Activated CD4-positive, alpha-beta T cell treated with anti-CD3 and anti-CD28 coated beads for 4 hours (primary cell): ENCODE measurements around the gene CACNA1I.

Experiments used
- DNase-seq, 2 donors: peaks; one replicate each; pipeline ENCODE4 v3.0.0-alpha.2; 2020

Gene CACNA1I

DNA sequence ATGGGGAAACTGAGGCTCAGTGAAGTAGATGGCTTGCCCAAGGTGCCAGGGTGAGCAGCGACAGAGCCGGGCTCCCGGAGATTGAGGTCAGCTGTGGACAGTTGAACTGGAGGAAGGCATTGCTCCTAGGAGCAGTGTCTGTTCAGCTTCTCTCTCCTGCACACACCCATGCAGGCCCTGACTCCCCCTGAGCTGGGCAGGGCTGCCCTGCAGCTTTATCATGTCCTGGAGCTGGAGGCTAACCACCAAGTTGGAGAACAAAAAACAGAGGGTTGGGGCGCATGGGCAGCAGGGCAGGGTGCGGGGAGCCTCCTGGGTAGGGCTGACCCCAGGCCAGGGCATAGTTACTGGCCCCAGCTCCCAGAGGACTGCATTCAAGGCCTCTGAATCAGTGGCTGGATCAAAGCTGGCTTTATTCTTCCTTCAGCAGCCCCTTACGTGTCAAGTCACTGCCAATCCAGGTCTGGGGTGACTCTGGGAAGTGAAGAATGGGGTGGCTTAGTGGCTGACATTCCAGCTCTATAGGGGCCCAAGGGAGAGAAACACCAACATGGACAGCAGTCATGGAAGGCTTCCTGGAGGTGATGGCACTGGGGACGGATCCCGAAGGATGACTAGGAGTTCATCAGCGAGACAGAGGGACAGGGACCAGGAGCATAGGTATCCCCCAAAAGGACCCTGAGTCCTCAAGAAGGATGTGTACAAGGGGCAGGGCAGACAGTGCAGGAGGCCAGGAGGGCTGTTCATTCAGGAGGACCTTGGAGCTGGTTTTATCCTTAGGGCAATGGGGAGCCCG lies 83.8 kb downstream of the CACNA1I start:
- DNase-seq: no peak

DNA sequence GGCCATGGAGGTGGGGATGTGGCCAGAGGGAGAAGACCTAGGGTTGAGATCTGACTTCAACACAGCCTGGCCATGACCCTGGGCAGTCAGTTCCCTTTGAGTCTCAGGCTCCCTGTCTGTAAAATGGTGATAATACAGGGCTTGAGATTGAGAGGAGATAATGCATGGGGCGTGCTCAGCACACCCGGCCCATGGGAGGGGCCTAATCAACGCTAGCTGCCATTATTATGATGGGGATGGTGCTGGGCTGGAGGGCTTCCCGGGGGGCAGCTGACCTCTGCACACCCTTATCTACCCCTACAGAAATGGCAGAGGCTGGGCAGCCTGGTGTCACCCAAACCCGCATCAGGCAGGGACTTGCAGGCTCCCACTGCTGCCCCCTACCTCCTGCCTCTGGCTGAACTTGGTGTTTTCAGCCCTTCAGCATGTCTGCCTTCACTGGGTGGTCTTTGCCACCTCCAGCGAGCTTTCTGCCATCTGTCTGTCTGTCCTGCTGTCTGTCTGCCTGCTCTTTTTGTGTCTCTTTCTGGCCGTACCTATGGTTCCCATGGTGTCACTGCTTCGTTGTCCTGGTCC lies 84.5 kb downstream of the CACNA1I start:
- no peak for DNase-seq

DNA sequence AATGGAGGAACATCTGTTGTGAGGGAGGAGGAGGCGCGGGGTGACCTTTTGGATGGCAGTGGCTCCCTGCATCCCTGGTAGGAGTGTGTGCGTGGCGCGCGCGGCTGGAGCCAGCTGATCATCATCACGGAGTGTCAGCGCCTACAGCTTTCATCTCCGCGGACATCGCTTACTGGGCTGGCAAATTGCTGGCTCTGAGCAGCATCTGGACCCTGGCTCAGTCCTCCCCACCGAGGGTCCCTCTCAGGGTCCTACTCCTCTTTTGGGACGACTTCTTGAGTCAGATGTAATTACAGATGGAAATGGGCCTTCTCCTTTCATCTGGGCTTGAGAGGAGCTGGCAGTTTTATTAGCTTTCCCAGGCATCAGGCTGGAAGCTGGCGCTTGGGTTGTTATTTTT lies 85.3 kb downstream of the CACNA1I start:
- DNase-seq: no peak

DNA sequence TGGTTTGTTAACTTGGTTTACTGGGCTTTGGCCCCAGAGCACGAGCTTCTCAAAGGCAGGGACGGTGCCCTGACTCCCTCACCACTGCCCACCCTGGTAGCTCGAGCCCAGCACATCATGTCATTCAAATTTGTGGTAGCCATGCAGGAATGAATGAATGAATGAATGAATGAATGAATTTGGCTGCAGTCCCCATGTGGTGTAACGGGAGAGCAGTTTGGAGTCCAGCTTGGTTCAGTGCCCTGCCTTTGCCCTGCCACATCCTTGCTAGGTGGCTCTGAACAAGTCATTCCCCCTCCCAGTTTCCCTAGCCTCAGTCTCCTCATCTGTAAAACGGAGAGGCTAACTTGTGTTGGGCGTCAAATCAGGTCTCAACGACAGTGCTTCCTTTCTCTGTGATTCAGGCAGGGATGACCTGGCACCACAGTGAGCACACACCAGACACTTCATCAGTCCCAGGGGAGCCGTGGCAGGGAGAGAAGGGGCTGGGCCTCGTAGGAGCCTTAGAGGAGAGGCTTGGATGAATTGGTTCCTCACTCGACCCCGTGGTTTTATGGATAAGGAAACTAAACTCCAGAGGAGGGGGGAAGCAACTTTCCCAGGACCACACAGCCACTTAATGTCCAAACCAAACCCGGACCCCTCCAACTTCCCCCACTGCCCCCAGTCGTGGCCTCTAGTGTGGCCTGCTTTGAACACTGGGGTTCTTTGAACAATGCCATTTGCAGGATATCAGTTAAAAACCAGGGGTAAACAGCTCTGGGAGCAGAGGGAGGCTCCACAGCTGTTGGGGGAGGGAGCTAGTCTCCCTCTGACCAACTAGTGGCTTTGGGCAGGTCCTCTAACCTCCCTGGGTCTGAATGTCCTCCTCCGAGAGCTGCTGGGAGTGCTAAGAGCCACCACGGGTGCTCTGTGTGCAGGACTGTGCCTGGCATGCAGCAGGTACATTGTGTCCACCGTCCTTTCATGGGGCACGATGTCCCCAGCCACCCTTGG lies 86.2 kb downstream of the CACNA1I start:
- DNase-seq: no peak

DNA sequence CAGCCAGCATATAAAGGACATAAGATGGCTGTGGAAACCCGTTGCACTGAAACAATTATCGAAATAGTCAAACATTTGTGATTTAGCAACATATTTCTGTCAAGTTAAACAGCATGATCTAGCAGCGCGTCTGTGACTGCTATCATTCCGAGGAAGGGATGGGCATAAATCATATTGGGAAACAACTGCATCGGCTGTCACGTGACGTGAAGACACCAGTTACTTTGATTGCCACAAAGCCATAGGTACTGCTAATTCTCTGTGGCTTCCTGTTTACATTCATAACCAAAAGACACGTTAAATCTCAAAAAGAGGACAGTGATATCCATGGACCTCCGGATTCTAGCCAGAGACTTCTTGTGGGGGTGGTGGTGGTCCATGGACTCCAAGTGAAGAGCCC lies 87.8 kb downstream of the CACNA1I start:
- peak; percentile 23 to 34 for DNase-seq

DNA sequence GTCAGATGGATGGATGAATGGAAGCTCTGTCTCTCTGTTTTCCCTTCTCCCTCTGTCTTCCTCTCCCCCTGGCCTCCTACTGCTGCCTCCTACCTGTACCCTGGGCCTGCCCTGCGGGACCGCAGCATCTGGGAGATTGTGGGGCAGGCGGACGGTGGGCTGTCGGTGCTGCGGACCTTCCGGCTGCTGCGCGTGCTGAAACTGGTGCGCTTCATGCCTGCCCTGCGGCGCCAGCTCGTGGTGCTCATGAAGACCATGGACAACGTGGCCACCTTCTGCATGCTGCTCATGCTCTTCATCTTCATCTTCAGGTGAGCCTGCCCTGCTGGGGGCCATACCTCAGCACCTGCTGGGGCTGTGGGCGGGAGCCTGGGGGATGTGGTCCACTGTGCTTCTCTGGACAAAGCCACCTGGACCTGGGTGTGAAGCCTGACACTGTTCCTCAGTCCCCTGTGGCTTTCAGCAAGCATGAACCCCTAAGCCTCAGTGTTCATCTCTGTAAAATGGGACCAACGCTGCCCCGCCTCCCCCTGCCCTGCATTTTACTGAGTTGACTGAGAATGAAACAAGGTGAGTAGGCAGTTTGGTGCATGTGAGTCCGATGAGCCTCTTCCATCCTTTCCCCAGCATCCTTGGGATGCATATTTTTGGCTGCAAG lies 88.4 kb downstream of the CACNA1I start:
- DNase-seq: no peak

DNA sequence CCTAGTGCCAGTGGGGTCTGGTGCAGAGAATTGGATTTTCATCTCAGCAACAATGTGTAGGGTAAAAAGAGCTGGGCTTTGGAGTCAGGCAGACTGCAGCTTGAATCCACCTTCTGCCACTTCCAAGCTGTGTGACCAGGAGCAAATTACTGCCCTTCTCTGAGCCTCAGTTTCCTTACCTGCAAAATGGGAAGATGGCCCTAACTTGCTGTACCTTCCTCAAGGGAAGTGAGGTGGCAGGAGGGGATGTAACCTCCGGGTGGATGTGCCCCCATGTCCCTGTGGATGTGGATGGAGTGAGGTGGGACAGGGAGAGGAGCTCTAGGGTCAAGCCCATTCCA lies 90.9 kb downstream of the CACNA1I start:
- no peak for DNase-seq

DNA sequence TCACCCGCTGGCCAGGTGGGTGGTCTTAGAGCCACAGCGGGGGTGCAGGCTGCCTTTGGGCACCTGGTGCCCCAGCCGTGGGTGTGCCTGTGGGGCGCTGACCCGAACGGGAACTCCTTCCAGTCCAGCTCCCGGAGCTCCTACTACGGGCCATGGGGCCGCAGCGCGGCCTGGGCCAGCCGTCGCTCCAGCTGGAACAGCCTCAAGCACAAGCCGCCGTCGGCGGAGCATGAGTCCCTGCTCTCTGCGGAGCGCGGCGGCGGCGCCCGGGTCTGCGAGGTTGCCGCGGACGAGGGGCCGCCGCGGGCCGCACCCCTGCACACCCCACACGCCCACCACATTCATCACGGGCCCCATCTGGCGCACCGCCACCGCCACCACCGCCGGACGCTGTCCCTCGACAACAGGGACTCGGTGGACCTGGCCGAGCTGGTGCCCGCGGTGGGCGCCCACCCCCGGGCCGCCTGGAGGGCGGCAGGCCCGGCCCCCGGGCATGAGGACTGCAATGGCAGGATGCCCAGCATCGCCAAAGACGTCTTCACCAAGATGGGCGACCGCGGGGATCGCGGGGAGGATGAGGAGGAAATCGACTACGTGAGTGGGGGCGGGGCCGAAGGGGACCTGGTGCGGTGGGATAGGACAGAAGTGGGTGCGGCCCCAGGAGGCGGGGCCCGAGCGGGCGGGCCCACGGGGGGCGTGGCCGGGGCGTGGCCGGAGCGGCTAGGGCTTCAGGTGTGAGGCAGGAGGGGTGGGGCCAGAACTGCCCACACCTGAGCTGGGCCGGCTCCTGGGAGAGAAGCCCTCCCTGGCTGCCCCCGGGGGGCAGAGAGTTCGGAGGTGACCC lies 91.5 kb downstream of the CACNA1I start:
- peak; percentile 73 to 76 for DNase-seq

DNA sequence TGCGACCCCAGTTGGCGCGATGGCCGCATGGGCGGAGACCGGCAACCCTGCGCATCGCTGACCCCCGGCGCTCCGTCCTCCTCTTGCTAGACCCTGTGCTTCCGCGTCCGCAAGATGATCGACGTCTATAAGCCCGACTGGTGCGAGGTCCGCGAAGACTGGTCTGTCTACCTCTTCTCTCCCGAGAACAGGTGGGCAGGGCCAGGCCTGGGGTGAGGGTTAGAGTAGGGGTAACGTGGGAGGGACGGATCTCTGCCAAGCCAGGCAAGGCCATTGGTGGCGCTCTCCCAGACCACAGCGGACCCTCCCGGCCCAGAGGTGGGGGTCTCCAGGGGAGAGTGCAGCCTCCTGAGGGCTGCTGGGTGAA lies 92.1 kb downstream of the CACNA1I start:
- DNase-seq: no peak

DNA sequence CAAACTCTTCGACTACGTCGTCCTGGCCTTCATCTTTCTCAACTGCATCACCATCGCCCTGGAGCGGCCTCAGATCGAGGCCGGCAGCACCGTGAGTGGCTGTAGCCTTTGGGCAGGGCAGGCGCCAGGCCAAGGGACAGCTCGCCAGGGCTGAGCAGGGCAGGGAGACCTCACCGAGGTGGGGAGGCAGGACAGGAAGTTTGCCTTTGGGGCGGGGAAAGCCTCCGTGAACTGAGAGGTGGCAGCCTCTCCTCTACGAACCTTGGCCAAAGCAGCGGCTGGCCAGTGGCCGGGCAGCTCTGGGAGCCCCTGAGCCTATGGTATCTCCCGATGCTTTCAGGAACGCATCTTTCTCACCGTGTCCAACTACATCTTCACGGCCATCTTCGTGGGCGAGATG lies 93.2 kb downstream of the CACNA1I start:
- DNase-seq: no peak

DNA sequence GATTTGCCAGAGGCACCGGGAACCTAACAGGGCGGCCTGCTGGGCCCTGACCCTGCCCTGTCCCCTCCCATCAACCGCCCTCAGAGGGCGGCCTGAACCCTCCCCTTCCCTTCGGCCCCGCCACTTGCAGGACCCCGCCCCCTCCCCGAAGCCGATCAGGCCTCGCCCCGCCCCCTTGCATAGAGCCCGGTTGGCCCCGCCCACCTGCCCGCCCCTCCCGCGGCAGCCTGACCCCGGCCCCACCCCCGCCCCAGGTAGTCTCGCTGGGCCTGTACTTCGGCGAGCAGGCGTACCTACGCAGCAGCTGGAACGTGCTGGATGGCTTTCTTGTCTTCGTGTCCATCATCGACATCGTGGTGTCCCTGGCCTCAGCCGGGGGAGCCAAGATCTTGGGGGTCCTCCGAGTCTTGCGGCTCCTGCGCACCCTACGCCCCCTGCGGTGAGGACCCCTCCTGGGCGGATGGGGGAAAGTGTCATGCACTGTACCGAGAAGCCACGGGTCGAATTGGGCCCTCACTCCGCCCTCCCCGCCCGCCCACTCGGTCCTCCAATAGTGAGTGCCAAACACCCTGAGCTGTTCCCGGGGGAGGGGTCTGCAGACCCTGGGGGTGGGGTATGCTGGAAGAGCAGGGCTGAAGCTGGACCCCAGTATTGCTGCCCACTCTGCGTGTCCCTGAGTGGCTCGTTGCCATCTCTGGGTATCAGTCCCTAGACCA lies 94.1 kb downstream of the CACNA1I start:
- DNase-seq: peak; percentile 32 to 44

DNA sequence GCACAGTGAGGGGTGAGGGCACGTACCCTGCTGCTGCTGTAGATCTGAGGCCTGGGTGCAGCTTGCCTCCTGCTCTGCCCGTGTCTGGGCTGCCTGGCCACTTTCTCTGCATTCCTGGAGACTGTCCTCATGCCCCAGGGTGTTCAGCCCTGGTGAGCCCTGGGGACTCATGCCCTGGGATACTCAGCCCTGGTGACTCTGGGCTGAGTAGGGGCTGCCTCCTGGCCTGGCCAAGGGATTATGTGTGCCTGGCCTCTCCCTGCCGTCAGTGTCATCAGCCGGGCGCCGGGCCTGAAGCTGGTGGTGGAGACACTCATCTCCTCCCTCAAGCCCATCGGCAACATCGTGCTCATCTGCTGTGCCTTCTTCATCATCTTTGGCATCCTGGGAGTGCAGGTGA lies 94.7 kb downstream of the CACNA1I start:
- no peak for DNase-seq

DNA sequence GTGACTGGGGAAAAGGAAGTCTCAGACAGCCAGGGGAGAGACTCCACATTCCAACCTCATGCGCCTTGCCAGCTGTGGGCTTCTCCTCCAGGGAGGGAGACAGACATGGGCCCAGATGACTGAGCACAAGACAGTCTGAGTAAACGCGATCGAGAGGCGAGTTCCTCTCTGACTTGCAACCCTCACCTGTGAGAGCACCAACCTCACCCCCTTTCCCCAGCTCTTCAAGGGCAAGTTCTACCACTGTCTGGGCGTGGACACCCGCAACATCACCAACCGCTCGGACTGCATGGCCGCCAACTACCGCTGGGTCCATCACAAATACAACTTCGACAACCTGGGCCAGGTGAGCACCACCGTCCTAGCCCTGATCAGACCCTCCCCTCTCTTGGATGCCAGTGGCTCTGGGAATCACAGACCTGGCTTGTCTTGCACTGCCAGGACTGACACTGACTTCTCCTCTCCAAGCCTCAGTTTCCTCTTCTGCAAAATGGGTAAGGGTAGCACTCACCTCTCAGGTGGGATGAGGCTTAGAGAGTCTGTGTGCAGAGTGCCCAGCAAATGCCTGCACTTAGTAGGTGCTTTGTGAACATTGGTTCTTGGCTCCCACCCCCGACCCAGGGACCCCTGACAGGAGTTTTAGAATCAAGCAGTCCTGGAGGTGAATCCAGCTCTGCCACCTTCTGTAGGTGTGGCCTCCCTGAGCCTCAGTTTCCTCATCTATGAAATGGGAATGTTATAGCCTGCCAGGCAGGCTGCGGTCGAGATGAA lies 95.3 kb downstream of the CACNA1I start:
- DNase-seq: no peak

DNA sequence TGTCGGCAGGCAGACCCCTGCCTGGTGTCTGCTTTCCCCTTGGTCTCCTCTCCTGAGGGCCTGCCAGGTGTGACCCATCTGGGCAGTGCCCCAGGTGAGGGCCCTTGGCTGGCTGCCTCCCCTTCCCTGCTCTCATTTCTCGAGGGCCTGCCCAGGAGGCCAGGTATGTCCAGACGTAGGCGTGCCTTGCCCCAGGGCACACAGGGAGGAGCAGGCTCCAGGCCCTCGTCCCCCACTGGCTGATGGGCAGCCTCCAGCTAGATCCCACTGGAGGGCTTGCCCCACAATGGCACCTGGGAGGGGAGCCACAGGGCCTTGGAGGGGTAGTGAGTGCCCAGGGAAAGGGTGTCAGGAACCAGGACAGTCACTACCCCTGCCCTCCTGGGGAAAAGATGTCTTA lies 95.9 kb downstream of the CACNA1I start:
- no peak for DNase-seq

DNA sequence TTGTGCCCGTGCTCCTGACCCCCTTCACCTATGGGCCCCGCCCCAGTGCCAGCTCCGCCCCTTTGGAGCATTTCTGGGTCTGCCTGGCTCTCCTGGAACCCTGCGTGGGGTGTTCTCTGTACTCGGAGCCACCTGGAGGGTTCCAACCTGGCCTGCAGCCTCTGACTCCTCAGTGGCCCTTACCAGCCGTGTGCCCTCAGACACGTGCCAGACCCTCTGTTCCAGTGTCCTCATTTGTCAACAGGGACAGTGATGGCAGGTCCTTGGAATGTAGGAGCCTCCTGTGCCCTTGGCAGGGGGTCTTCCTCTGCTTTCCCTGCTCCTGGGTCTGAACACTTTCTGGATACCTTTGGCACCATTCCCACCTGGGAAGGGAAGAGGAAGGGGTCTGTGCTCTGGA lies 96.4 kb downstream of the CACNA1I start:
- no peak for DNase-seq

DNA sequence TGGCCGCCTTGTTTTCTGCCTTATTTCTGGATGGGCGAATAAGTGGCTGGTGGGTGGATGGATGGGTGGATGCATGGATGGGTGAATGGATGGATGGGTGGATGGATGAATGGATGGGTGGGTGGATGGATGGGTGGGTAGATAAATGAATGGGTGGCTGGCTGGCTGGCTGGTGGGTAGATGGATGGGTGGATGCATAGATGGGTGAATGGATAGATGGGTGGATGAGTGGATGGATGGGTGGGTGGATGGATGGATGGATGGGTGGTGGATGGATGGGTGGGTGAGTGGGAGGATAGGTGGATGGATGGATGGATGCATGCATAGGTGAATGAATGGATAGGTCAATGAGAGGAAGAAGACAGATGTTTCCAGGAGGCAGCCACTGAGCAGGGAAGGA lies 98.9 kb downstream of the CACNA1I start:
- DNase-seq: no peak

DNA sequence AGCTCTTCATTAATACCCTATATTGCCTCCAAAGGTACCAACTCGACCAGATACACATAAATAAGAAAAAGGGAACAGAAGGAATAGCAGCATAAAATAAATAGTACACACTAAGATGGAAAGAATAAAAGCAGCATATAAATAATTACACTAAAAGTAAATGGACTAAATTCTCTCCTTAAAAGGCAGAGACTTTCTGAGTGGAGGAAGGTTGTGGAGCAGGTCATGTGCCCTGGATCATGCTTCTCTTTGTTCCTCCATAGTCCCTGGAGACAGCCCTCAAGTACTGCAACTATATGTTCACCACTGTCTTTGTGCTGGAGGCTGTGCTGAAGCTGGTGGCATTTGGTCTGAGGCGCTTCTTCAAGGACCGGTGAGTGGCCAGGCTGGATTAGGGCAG lies 101.4 kb downstream of the CACNA1I start:
- DNase-seq: no peak

DNA sequence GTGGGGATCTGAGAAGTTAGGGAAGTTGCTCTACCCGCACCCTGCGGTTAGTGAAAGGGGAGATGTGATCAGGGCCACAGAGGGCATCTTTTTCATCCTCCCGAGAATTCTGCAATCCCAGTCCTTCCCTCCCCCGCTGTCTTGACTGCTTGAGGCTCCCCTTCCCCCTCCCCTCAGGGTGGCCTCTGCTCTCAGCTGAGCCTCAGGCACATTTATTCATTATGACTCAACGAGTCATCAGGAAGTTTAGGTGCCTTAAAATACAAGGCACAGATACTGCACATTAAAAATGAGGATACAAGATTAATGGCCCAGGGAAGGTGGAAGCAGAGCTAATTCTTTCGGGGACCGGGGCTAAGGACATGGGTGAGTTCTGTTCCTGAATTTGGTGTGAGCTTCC lies 104.0 kb downstream of the CACNA1I start:
- no peak for DNase-seq

DNA sequence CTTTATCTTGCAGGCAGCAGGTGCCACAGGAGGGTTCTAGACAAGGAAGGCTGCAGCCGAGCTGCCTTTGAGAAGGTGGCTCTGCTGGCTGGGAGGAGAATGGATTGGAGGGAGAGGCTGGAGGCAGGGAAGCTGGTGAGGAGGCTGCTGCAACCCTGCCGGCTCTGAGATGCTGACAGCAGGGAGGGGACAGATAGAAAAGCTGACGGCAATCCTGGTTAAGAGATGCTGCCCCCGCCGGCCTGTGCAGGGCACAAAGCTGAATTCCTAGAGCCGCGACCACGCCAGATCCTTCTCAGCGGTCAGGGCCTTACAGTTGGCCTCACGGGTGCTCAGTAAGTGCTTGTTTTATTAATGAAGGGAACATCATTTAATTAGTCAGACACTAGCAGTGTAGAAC lies 105.4 kb downstream of the CACNA1I start:
- DNase-seq: no peak

DNA sequence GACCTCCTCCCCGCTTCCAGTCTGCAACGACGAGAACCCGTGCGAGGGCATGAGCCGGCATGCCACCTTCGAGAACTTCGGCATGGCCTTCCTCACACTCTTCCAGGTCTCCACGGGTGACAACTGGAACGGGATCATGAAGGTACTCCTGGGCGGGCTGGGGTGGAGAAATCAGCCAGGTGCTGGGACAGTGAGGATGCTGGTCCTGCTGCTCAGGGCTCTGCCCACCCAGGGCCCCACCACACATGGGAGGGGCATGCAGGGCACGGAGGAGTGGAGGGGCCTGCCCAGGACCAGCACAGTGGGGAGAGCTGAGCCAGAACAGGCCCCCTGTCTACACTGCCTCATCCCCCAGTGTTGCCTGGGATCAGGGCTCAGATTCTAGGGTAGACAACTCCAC lies 107.4 kb downstream of the CACNA1I start:
- no peak for DNase-seq
